ENCODE data around the gene EXOC2.

EXOC2 gene

GRCh38 chr6:705047-705446 lies 12.1 kb upstream of the EXOC2 start:
- H3K27ac ChIP-seq (ENCODE audit: low read length) = no peak overlapping the region
- H3K36me3 ChIP-seq (ENCODE audit: insufficient read depth, low read length) = no peaks in the 10 kb centered on the region
- peaks cover 7% of the 10 kb centered on the region for H3K4me1 ChIP-seq (ENCODE audit: insufficient read depth, low read length)
- H3K9ac ChIP-seq (ENCODE audit: low read depth, low read length) = no peak overlapping the region
- TF ChIP-seq, protein P1, sequence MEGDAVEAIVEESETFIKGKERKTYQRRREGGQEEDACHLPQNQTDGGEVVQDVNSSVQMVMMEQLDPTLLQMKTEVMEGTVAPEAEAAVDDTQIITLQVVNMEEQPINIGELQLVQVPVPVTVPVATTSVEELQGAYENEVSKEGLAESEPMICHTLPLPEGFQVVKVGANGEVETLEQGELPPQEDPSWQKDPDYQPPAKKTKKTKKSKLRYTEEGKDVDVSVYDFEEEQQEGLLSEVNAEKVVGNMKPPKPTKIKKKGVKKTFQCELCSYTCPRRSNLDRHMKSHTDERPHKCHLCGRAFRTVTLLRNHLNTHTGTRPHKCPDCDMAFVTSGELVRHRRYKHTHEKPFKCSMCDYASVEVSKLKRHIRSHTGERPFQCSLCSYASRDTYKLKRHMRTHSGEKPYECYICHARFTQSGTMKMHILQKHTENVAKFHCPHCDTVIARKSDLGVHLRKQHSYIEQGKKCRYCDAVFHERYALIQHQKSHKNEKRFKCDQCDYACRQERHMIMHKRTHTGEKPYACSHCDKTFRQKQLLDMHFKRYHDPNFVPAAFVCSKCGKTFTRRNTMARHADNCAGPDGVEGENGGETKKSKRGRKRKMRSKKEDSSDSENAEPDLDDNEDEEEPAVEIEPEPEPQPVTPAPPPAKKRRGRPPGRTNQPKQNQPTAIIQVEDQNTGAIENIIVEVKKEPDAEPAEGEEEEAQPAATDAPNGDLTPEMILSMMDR (IDR thresholded peaks at IDR 0.05; ENCODE audit: borderline replicate concordance, extremely low read depth, low read length, poor library complexity, severe bottlenecking) = no peak
- no peak for TF ChIP-seq EZH2 (IDR thresholded peaks at IDR 0.05; ENCODE audit: borderline replicate concordance, low read depth, low read length, severe bottlenecking)
- H3K79me2 ChIP-seq (ENCODE audit: insufficient read depth, low read length) = no peaks in the 10 kb centered on the region
- H3K27me3 ChIP-seq (ENCODE audit: insufficient read depth, low read length, poor library complexity) = no peaks in the 10 kb centered on the region
- H2AFZ ChIP-seq (ENCODE audit: low read depth, low read length) = no peak overlapping the region
- H3K4me3 ChIP-seq (ENCODE audit: low read depth in 1 of 2, low read length in 2 of 2) = no peak overlapping the region
- H4K20me1 ChIP-seq (ENCODE audit: insufficient read depth, low read length) = no peaks in the 10 kb centered on the region
- no peak for DNase-seq
- no peaks in the 10 kb centered on the region for H3K9me3 ChIP-seq (ENCODE audit: insufficient read depth, low read length, severe bottlenecking)
- H3K4me2 ChIP-seq (ENCODE audit: insufficient read depth, low read length) = no peak overlapping the region
- ATAC-seq (ENCODE audit: insufficient read depth, low read depth) = no peak

DNA sequence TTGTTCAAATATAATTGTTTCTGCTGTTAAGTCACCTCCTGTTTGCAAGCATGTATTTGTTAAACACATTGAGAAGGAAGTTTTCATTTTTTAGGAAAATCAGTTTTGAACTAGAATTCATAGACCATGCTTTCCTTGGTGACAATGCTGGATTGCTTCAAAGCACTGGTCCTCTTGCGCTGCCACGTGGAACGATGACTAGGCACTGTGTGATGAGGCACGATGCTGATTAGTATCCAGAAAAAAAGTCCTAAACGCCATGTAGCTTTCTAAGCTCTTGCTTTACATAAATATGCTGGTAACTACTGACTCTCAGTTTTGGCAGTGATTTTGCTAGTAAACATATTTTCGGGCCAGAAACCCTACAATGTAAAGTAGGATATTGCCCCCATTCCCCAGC lies 11.1 kb upstream of the EXOC2 start:
- H3K4me1 ChIP-seq (ENCODE audit: insufficient read depth, low read length) = no peaks in the 10 kb centered on the region
- DNase-seq (no peak), ATAC-seq (ENCODE audit: insufficient read depth, low read depth) (no peak)
- H3K9ac ChIP-seq (ENCODE audit: low read depth, low read length) = no peak overlapping the region
- no peaks in the 10 kb centered on the region for H3K27me3 ChIP-seq (ENCODE audit: insufficient read depth, low read length, poor library complexity)
- H3K36me3 ChIP-seq (ENCODE audit: insufficient read depth, low read length) = no peaks in the 10 kb centered on the region
- H3K9me3 ChIP-seq (ENCODE audit: insufficient read depth, low read length, severe bottlenecking) = no peaks in the 10 kb centered on the region
- no peak overlapping the region for H3K27ac ChIP-seq (ENCODE audit: low read length)
- H3K79me2 ChIP-seq (ENCODE audit: insufficient read depth, low read length) = no peaks in the 10 kb centered on the region
- H4K20me1 ChIP-seq (ENCODE audit: insufficient read depth, low read length) = no peaks in the 10 kb centered on the region
- no peak for TF ChIP-seq EZH2 (IDR thresholded peaks at IDR 0.05; ENCODE audit: borderline replicate concordance, low read depth, low read length, severe bottlenecking)
- TF ChIP-seq, protein P1 (IDR thresholded peaks at IDR 0.05; ENCODE audit: borderline replicate concordance, extremely low read depth, low read length, poor library complexity, severe bottlenecking) = no peak
- H3K4me3 ChIP-seq (ENCODE audit: low read depth in 1 of 2, low read length in 2 of 2) = no peak overlapping the region
- no peak overlapping the region for H2AFZ ChIP-seq (ENCODE audit: low read depth, low read length)
- no peak overlapping the region for H3K4me2 ChIP-seq (ENCODE audit: insufficient read depth, low read length)

GRCh38 chr6:703552-703951 lies 10.6 kb upstream of the EXOC2 start:
- no peaks in the 10 kb centered on the region for H3K27me3 ChIP-seq (ENCODE audit: insufficient read depth, low read length, poor library complexity)
- H3K4me1 ChIP-seq (ENCODE audit: insufficient read depth, low read length) = no peaks in the 10 kb centered on the region
- no peaks in the 10 kb centered on the region for H3K79me2 ChIP-seq (ENCODE audit: insufficient read depth, low read length)
- H3K27ac ChIP-seq (ENCODE audit: low read length) = no peak overlapping the region
- ATAC-seq (ENCODE audit: insufficient read depth, low read depth) (no peak), DNase-seq (no peak)
- no peak for TF ChIP-seq EZH2 (IDR thresholded peaks at IDR 0.05; ENCODE audit: borderline replicate concordance, low read depth, low read length, severe bottlenecking)
- TF ChIP-seq, protein P1 (IDR thresholded peaks at IDR 0.05; ENCODE audit: borderline replicate concordance, extremely low read depth, low read length, poor library complexity, severe bottlenecking) = no peak
- no peaks in the 10 kb centered on the region for H3K9me3 ChIP-seq (ENCODE audit: insufficient read depth, low read length, severe bottlenecking)
- no peak overlapping the region for H2AFZ ChIP-seq (ENCODE audit: low read depth, low read length)
- no peaks in the 10 kb centered on the region for H4K20me1 ChIP-seq (ENCODE audit: insufficient read depth, low read length)
- H3K36me3 ChIP-seq (ENCODE audit: insufficient read depth, low read length) = no peaks in the 10 kb centered on the region
- H3K9ac ChIP-seq (ENCODE audit: low read depth, low read length) = no peak overlapping the region
- H3K4me2 ChIP-seq (ENCODE audit: insufficient read depth, low read length) = no peak overlapping the region
- H3K4me3 ChIP-seq (ENCODE audit: low read depth in 1 of 2, low read length in 2 of 2) = no peak overlapping the region
